HepG2 (cell line): ENCODE measurements around the gene ZNF3. TPM values are rescaled to one million over a fixed set of nuclear protein-coding genes. Genes with fewer than 3 reads are reported as not detected.

Experiments used
- CREBL2 ChIP-seq: sonication (generic); formaldehyde crosslinking; IDR thresholded peaks from 2 replicates; pipeline ENCODE4 v1.8.1; 2023; ENCODE audit warnings: missing genetic modification reagents, mild to moderate bottlenecking, borderline replicate concordance
- FOXJ3 ChIP-seq: sonication (generic); formaldehyde crosslinking; IDR thresholded peaks from 2 replicates; pipeline ENCODE4 v1.4.0; 2020; ENCODE audit warnings: missing genetic modification reagents, mild to moderate bottlenecking, borderline replicate concordance
- HNRNPL ChIP-seq: fragments of 200-400 bp; formaldehyde crosslinking; IDR thresholded peaks from 2 replicates; pipeline ENCODE4 v1.6.1; 2017; ENCODE audit warnings: mild to moderate bottlenecking, low read depth, low read length
- KAT7 ChIP-seq: IDR thresholded peaks from 2 replicates; pipeline ENCODE4 v1.6.1; 2018; ENCODE audit warnings: borderline replicate concordance, missing compliant biosample characterization
- SMAD1 ChIP-seq: sonication (generic); formaldehyde crosslinking; IDR thresholded peaks from 2 replicates; pipeline ENCODE4 v1.4.0; 2020; ENCODE audit warnings: missing genetic modification reagents, low read depth, mild to moderate bottlenecking, borderline replicate concordance
- TEAD2 ChIP-seq: sonication (generic); formaldehyde crosslinking; IDR thresholded peaks from 2 replicates; pipeline ENCODE4 v1.9.0; 2021; ENCODE audit warnings: missing genetic modification reagents
- THAP11 ChIP-seq: IDR thresholded peaks from 2 replicates; pipeline ENCODE4 v1.6.1; 2016; ENCODE audit warnings: missing biosample characterization, missing genetic modification reagents
- ZNF101 ChIP-seq: sonication (generic); formaldehyde crosslinking; IDR thresholded peaks from 2 replicates; pipeline ENCODE4 v1.4.0; 2020; ENCODE audit warnings: mild to moderate bottlenecking, low read depth, missing genetic modification reagents, borderline replicate concordance
- ZNF207 ChIP-seq: fragments of 450-650 bp; IDR thresholded peaks from 2 replicates; pipeline ENCODE4 v1.6.1; 2016; ENCODE audit warnings: antibody characterized with exemption, borderline replicate concordance
- ZNF547 ChIP-seq: sonication (generic); formaldehyde crosslinking; IDR thresholded peaks from 2 replicates; pipeline ENCODE4 v1.5.1; 2020; ENCODE audit warnings: mild to moderate bottlenecking, missing genetic modification reagents
- polyA plus RNA-seq, 8 experiments: library from polyadenylated mRNA; depleted of rRNA in 3 of 8; stranded (reverse) in 7 of 8; unstranded in 1 of 8; fragments of >200 nt; fragmentation: Illumina TruSeq in 4 of 8; extraction: Trizol in 4 of 8; gene quantifications; 2 replicates each; pipeline versions ENCODE4 v1.2.1 to v1.2.3, GENCODE V29; 2011 to 2016; ENCODE audit warnings: low read depth in 4 of 8, missing spikeins in 1 of 8, mixed read lengths in 1 of 8; ENCODE audit not compliant: insufficient read depth in 1 of 8
- total RNA-seq, 5 experiments: library from RNA; depleted of rRNA; stranded (reverse); fragments of >200 nt; fragmentation: Illumina TruSeq; extraction: Trizol; gene quantifications; 2 replicates each; pipeline ENCODE4 v1.2.3, GENCODE V29; 2016; ENCODE audit warnings: low read depth in 1 of 5
- TF ChIP-seq, protein P1 (sequence below), 2 experiments: fragments of 450-650 bp in 1 of 2; sonication (generic) in 1 of 2; formaldehyde crosslinking in 1 of 2; IDR thresholded peaks; 2 replicates each; pipeline versions ENCODE4 v1.6.1 to v1.8.0; 2016 to 2022; ENCODE audit warnings: antibody characterized with exemption in 1 of 2, mild to moderate bottlenecking in 1 of 2, missing genetic modification reagents in 1 of 2
- TF ChIP-seq, protein P2 (sequence below): sonication (generic); formaldehyde crosslinking; IDR thresholded peaks from 2 replicates; pipeline ENCODE4 v1.4.0; 2020; ENCODE audit warnings: missing genetic modification reagents
- TF ChIP-seq, protein P3 (sequence below): sonication (generic); formaldehyde crosslinking; IDR thresholded peaks from 2 replicates; pipeline ENCODE4 v1.4.0; 2020; ENCODE audit warnings: missing genetic modification reagents, mild to moderate bottlenecking, borderline replicate concordance

Gene ZNF3
- total and polyA plus RNA-seq, 2 of the 13 experiments (the other 11 are each of a cell fraction or from before 2014, with no cell fraction given) = 33.7 to 56.9 TPM

DNA sequence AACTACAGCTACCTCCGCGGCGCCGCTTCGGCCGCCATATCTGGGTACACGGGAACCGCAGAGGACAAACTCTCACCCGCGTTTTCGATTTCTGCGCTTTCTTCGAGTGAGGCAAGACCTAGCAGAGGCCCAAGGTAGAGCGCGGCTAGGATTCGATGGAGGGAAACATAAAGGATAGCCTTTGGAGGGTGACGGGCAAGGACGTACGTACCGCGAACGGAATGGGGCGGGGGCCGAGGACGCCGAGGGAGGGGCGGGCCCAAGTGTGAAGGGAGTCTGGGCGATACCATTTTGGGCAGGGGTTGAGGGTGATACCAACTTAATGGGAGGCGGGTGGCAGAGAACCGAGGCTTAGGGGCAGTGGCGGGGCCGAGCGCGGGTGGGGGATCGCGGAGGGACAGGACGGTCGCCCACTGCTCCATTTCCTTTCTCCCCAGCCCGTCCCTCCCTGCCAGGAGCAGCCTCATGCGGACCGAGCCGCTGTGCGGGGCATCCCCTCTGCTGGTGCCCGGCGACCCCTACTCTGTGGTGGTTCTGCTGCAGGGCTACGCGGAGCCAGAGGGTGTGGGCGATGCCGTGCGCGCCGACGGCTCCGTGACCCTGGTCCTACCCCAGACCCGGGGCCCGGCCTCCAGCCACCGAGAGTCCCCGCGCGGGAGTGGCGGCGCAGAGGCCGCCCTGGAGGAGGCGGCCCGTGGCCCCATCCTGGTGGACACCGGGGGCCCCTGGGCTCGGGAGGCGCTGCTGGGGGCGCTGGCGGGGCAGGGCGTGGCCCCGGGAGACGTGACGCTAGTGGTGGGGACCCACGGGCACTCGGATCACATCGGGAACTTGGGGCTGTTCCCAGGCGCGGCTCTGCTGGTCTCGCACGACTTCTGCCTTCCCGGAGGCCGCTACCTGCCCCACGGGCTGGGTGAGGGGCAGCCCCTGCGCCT, 45.7 kb upstream of the ZNF3 start, which contains the start of gene MBLAC1 (continued):
- TF ChIP-seq THAP11 (CRISPR knock-in tag) (peak; percentile 55), HNRNPL (peak; percentile 48; the same call in 1 of the 2 replicates), ZNF547 (CRISPR knock-in tag) (0 out of 2 replicates have a peak, but pooled peaks have one; percentile 20), FOXJ3 (CRISPR knock-in tag) (no peak), CREBL2 (CRISPR knock-in tag) (0 out of 2 replicates have a peak, but pooled peaks have one; percentile 56), TEAD2 (CRISPR knock-in tag) (0 out of 2 replicates have a peak, but pooled peaks have one; percentile 9), ZNF207 (no peak), SMAD1 (peak; percentile 29; the same call in 1 of the 2 replicates), ZNF101 (CRISPR knock-in tag) (peak; percentile 43; the same call in 1 of the 2 replicates), KAT7 (CRISPR knock-in tag) (no peak)
- TF ChIP-seq, protein P1, sequence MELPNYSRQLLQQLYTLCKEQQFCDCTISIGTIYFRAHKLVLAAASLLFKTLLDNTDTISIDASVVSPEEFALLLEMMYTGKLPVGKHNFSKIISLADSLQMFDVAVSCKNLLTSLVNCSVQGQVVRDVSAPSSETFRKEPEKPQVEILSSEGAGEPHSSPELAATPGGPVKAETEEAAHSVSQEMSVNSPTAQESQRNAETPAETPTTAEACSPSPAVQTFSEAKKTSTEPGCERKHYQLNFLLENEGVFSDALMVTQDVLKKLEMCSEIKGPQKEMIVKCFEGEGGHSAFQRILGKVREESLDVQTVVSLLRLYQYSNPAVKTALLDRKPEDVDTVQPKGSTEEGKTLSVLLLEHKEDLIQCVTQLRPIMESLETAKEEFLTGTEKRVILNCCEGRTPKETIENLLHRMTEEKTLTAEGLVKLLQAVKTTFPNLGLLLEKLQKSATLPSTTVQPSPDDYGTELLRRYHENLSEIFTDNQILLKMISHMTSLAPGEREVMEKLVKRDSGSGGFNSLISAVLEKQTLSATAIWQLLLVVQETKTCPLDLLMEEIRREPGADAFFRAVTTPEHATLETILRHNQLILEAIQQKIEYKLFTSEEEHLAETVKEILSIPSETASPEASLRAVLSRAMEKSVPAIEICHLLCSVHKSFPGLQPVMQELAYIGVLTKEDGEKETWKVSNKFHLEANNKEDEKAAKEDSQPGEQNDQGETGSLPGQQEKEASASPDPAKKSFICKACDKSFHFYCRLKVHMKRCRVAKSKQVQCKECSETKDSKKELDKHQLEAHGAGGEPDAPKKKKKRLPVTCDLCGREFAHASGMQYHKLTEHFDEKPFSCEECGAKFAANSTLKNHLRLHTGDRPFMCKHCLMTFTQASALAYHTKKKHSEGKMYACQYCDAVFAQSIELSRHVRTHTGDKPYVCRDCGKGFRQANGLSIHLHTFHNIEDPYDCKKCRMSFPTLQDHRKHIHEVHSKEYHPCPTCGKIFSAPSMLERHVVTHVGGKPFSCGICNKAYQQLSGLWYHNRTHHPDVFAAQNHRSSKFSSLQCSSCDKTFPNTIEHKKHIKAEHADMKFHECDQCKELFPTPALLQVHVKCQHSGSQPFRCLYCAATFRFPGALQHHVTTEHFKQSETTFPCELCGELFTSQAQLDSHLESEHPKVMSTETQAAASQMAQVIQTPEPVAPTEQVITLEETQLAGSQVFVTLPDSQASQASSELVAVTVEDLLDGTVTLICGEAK (IDR thresholded peaks at IDR 0.05) = no peak
- TF ChIP-seq, protein P1 (CRISPR knock-in tag; IDR thresholded peaks at IDR 0.05) = peak; percentile 17
- TF ChIP-seq, protein P2, sequence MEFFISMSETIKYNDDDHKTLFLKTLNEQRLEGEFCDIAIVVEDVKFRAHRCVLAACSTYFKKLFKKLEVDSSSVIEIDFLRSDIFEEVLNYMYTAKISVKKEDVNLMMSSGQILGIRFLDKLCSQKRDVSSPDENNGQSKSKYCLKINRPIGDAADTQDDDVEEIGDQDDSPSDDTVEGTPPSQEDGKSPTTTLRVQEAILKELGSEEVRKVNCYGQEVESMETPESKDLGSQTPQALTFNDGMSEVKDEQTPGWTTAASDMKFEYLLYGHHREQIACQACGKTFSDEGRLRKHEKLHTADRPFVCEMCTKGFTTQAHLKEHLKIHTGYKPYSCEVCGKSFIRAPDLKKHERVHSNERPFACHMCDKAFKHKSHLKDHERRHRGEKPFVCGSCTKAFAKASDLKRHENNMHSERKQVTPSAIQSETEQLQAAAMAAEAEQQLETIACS = peak; percentile 55; the same call in 1 of the 2 replicates
- TF ChIP-seq, protein P3, sequence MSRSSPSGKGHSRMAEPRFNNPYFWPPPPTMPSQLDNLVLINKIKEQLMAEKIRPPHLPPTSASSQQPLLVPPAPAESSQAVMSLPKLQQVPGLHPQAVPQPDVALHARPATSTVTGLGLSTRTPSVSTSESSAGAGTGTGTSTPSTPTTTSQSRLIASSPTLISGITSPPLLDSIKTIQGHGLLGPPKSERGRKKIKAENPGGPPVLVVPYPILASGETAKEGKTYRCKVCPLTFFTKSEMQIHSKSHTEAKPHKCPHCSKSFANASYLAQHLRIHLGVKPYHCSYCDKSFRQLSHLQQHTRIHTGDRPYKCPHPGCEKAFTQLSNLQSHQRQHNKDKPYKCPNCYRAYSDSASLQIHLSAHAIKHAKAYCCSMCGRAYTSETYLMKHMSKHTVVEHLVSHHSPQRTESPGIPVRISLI (CRISPR knock-in tag) = no peak
